Bladder microvascular endothelial cell (primary cell): ENCODE measurements around the gene NPL. TPM values are rescaled to one million over a fixed set of nuclear protein-coding genes. Genes with fewer than 3 reads are reported as not detected.

Experiments
- total RNA-seq: library from RNA; depleted of rRNA; stranded (reverse); fragments of >200 nt; gene quantifications from 2 replicates; pipeline ENCODE4 v1.2.3, GENCODE V29; 2014

NPL gene
- total RNA-seq, result 3.9 and 4.4 TPM in 2 replicates

GRCh38 chr1:182789138-182790076 lies at the start of gene NPL:
Gene NPL, plus strand, starts transcription at chr1:182789773. Its CDS starts 4,599 bp downstream, at chr1:182794372.

GRCh38 chr1:182839209-182840066 lies 49.9 kb downstream of the NPL start, which contains the start of gene DHX9:
Gene DHX9, plus strand, starts transcription at chr1:182839347. Its CDS starts 3,220 bp downstream, at chr1:182842567.

Other genes with a start within 250 kb of the NPL start
- 2.3 TPM in 2 replicates for gene RNASEL, start 200.5 kb upstream of the NPL start, total RNA-seq
- 1.1 and 3.9 TPM in 2 replicates for gene RGS16, start 185.4 kb upstream of the NPL start, total RNA-seq
- under 0.01 TPM in 1 of 2 replicates, not detected in the other for gene RGS8, start 105.2 kb upstream of the NPL start, total RNA-seq
- 144 and 214 TPM in 2 replicates for gene DHX9, start 49.6 kb downstream of the NPL start, total RNA-seq
- gene SHCBP1L, start 163.4 kb downstream of the NPL start, total RNA-seq, result not detected in 2 replicates
- gene LAMC1, start 233.6 kb downstream of the NPL start, total RNA-seq, result 412 and 874 TPM in 2 replicates